ENCODE results near the gene ZFTA.

The ZFTA gene

GRCh38 chr11:63766531-63767235 is 1.9 kb downstream of the ZFTA start:
- TF ChIP-seq CTCF (IDR thresholded peaks at IDR 0.05; ENCODE audit: poor library complexity, severe bottlenecking) = no peak
- peaks cover 3% of the 10 kb centered on the region; the same call in 1 of the 2 replicates for H3K36me3 ChIP-seq (ENCODE audit: low read depth)
- ATAC-seq (ENCODE audit: low read depth) = no peak
- no peaks in the 10 kb centered on the region for H3K27me3 ChIP-seq (ENCODE audit: insufficient read depth, poor library complexity, severe bottlenecking)
- peaks cover 4% of the 10 kb centered on the region for H3K4me1 ChIP-seq (ENCODE audit: insufficient read depth, poor library complexity, severe bottlenecking)
- no peak overlapping the region for H3K4me3 ChIP-seq (ENCODE audit: severe bottlenecking)
- DNase-seq (ENCODE audit: low spot score) = no peak
- H3K27ac ChIP-seq (ENCODE audit: poor library complexity, severe bottlenecking) = peak overlapping the region; percentile 47
- H3K9me3 ChIP-seq (ENCODE audit: severe bottlenecking) = no peaks in the 10 kb centered on the region

DNA sequence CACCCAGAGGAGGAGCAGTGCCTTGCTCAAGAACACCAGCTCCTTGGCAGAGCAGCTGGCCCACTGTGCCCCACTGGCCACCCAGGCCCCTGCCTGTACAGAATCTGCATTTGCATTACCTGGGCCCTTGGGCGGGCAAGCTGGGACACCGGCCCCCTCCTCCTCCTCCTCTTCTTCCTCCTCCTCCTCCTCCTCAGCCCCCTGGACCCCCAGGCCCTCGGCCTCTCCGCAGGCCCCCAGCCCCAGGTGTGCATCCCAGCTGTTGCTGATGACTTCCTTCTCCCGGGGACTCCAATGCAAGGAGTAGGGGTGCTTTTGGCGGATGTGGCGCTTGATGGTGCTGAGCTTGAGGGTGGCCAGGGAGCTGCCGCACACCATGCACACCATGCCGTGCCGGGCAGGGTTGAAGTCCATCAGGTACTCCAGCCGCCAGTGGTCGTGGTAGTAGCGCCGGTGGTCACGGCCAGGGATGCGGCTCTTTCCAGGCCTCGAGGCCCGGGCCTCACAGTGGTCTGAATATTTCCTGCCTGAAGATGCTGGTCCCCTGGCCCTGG is 2.8 kb downstream of the ZFTA start:
- peaks cover 3% of the 10 kb centered on the region; the same call in 1 of the 2 replicates for H3K36me3 ChIP-seq (ENCODE audit: low read depth)
- no peak overlapping the region for H3K4me3 ChIP-seq (ENCODE audit: severe bottlenecking)
- peaks cover 4% of the 10 kb centered on the region for H3K4me1 ChIP-seq (ENCODE audit: insufficient read depth, poor library complexity, severe bottlenecking)
- DNase-seq (ENCODE audit: low spot score) (no peak), ATAC-seq (ENCODE audit: low read depth) (no peak)
- no peaks in the 10 kb centered on the region for H3K9me3 ChIP-seq (ENCODE audit: severe bottlenecking)
- no peaks in the 10 kb centered on the region for H3K27me3 ChIP-seq (ENCODE audit: insufficient read depth, poor library complexity, severe bottlenecking)
- no peak for TF ChIP-seq CTCF (IDR thresholded peaks at IDR 0.05; ENCODE audit: poor library complexity, severe bottlenecking)
- H3K27ac ChIP-seq (ENCODE audit: poor library complexity, severe bottlenecking) = no peak overlapping the region

DNA sequence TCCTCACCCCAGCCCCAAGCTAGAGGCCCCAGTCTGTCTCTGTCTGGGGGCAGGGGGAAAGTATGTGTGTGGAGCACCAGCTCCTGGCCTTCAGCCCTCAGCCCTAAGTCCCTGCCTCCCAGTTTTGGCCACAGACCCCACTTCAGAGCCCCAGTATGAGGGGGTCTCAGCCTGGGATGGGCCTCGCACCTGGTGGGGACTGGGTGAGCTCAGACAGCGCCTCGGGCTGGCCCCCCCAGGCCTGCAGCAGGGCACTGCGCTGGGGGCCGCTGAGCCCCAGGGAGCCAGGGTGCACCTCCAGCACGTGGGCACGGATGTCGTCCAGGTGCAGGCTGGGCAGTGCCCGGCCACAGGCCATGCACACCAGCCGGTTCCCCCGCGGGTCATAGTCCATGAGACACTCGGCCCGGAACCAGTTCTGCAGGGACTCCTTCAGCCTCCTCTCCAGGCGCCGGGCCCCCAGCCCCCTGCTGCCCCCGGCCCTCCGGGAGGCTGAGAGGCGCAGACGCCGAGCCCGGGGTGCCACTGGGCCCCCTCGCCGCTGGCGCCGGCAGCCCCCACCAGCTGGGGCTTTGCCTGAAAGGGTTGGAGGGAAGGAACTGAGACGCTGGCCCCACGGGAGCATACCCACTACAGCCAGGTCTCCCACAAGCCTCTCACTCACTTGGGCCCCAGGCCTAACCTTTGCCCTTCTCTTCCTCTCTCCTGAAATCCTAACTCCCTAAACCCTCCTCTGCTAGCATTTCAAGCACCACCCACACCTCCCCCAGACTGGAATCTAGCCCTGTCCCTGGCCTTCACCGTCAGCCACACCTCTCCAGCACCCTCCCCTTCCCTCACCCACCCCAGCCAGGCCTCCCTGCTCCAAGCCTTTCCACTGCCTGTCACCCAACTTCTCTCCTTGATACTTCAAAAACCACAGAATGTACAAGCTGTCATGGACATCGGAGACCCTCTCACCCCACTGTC is 3.6 kb downstream of the ZFTA start:
- Histone ChIP-seq H3K27ac (ENCODE audit: poor library complexity, severe bottlenecking) (no peak overlapping the region), H3K9me3 (ENCODE audit: severe bottlenecking) (no peaks in the 10 kb centered on the region), H3K4me3 (ENCODE audit: severe bottlenecking) (no peak overlapping the region), H3K27me3 (ENCODE audit: insufficient read depth, poor library complexity, severe bottlenecking) (no peaks in the 10 kb centered on the region), H3K36me3 (ENCODE audit: low read depth) (peaks cover 6% of the 10 kb centered on the region), H3K4me1 (ENCODE audit: insufficient read depth, poor library complexity, severe bottlenecking) (peaks cover 4% of the 10 kb centered on the region)
- TF ChIP-seq CTCF (IDR thresholded peaks at IDR 0.05; ENCODE audit: poor library complexity, severe bottlenecking) = no peak
- ATAC-seq (ENCODE audit: low read depth) (no peak), DNase-seq (ENCODE audit: low spot score) (peak; percentile 65)

- no peaks in the 10 kb centered on the region for H3K9me3 ChIP-seq (ENCODE audit: severe bottlenecking)
- no peaks in the 10 kb centered on the region for H3K27me3 ChIP-seq (ENCODE audit: insufficient read depth, poor library complexity, severe bottlenecking)
- no peak overlapping the region for H3K4me3 ChIP-seq (ENCODE audit: severe bottlenecking)
Measured at GRCh38 chr11:63764340-63764678, 4.3 kb downstream of the ZFTA start.

More at GRCh38 chr11:63764340-63764678, 4.3 kb downstream of the ZFTA start:
- DNase-seq (ENCODE audit: low spot score) (no peak), ATAC-seq (ENCODE audit: low read depth) (no peak)
- no peak overlapping the region for H3K27ac ChIP-seq (ENCODE audit: poor library complexity, severe bottlenecking)
- no peak for TF ChIP-seq CTCF (IDR thresholded peaks at IDR 0.05; ENCODE audit: poor library complexity, severe bottlenecking)
- peaks cover 4% of the 10 kb centered on the region for H3K4me1 ChIP-seq (ENCODE audit: insufficient read depth, poor library complexity, severe bottlenecking)
- peaks cover 6% of the 10 kb centered on the region for H3K36me3 ChIP-seq (ENCODE audit: low read depth)
